Renal cortical epithelial cell (primary cell): ENCODE results near the gene SH2D3A. TPM values are rescaled to one million over a fixed set of nuclear protein-coding genes. Genes with fewer than 3 reads are reported as not detected.
"Not testable (repeated sequence)": the region's sequence is repeated elsewhere in the genome, so short reads cannot be mapped to it uniquely, and the experiment has no call there.

Experiments used
- DNase-seq: peaks from one replicate; pipeline ENCODE4 v3.0.0-alpha.2; 2011; ENCODE audit warnings: low read depth
- total RNA-seq: library from RNA; depleted of rRNA; stranded (reverse); fragments of >200 nt; gene quantifications from 2 replicates; pipeline ENCODE4 v1.2.3, GENCODE V29; 2014

The SH2D3A gene
- total RNA-seq, 1 donor from 2014 or later = 5.1 TPM

GRCh38 chr19:6761053-6761676 lies 6.1 kb downstream of the SH2D3A start:
- no peak for DNase-seq

- DNase-seq = no peak
Observed at GRCh38 chr19:6760606-6761005, 6.6 kb downstream of the SH2D3A start.

- DNase-seq = no peak
Observed at GRCh38 chr19:6754653-6755463, 12.4 kb downstream of the SH2D3A start.

DNA sequence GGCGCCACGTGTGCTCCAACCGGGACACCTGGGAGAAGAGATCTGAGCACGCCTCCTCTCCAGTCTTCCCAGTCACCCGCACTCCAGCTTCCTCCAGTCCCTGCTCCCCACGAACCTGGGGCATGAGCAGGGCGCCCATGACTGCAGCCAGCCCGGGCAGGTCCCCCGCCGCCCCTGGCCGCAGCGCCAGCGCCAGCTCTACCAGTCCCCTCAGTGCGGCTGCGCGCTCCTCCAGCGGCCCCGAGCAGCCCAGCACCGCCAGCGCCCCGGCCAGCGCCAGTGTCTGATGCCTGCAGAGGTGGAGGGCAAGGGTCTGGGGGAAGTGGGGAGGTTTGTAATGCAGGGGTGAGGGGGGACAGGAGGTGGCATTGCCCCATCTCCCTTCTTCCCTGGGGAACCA lies 13.1 kb downstream of the SH2D3A start:
- no peak for DNase-seq

DNA sequence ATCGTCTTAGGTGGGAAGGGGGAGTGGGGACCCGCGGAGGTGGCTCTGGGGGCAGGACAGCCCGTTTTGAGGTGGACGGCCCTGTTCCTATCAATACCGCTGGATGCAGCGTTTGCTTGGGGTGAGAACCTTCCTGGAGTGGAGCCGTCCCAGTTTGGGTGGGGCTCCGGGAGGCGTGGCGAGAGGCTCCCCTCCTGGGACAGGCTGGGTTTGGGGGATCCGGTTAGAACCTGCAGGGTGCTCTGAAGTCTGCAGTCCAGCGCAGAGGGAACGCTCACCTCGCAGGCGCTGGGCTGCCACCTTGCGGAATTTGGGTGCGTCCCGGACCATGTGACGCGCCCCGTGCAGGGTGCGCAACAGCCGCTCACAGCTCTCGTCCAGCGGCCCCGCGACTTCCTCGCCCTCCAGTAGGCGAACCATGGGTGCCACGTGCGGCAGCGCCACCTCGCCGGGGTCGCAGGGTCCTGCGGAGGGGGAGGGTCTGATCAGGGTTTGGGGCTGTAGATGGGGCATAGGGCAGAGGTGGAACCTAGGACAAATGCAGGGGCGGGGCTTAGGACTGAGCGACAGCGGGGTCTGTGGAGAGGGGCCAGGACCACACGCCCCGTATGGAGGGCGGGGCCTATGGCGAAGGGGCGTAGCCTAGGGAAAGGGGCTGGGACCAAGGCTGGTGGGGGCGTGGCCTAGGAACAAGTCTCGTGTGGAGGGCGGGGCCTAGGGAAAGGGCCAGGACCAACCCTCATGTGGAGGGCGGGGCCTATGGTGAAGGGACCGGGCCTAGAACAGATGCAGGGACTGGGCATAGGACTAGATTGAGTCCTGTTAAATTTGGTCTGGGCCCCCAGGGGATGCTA lies 13.8 kb downstream of the SH2D3A start:
- peak; percentile 60 for DNase-seq

DNA sequence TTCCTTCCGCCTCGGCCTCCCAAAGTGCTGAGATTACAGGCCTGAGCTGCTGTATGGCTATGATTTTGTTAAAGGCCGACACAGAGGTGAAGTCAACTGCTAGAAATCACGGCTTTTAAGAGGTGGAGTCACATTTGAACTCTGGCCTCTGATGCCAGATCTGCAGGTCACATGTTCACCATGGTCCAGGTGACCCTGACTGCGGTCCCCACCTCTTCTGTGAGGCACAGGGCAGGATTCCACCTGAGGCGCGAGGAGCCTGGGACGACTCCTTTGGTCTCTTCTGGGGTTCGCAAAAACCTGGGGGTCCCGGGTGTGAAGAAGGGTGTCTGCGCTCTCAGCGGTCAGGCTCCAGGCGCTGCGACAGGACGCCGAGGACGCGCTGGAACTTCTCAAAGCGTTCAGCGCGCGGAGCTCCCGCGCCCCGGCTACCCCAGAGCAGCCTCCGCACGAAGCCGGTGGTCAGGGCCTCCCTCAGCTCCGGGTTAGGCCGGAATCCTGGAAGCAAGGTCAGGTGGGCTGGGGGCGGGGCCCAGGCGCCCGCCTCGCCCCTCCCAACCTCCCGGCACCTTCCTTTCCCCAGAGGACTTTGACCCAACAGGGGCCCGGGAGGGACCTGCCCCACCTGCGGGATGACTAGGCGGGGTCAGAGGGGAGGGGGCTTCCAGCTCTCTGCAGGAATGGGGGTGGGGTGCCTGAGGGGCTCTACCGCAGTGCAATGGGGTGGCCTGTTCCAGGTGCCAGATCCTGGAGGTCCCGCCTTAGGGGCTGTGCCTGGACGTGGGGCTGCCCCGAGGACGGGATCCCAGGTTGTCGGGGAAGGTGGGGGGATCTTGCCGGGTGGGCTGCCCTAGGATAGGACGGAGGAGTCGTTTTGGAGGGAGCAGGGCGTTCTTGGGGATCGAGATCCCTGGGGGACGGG lies 14.7 kb downstream of the SH2D3A start:
- no peak for DNase-seq

- DNase-seq = no peak
Observed at GRCh38 chr19:6751189-6751588, 16.0 kb downstream of the SH2D3A start.

GRCh38 chr19:6750062-6750461 lies 17.2 kb downstream of the SH2D3A start:
- DNase-seq = no peak

- DNase-seq = not testable (repeated sequence)
Observed at GRCh38 chr19:6748543-6748942, 18.7 kb downstream of the SH2D3A start.

GRCh38 chr19:6745965-6746364 lies 21.3 kb downstream of the SH2D3A start:
- DNase-seq = no peak

GRCh38 chr19:6744381-6745301 lies 22.6 kb downstream of the SH2D3A start:
- DNase-seq = peak; percentile 73

- DNase-seq = no peak
Observed at GRCh38 chr19:6743714-6744380, 23.4 kb downstream of the SH2D3A start.

GRCh38 chr19:6743066-6743465 lies 24.2 kb downstream of the SH2D3A start:
- DNase-seq = no peak

DNA sequence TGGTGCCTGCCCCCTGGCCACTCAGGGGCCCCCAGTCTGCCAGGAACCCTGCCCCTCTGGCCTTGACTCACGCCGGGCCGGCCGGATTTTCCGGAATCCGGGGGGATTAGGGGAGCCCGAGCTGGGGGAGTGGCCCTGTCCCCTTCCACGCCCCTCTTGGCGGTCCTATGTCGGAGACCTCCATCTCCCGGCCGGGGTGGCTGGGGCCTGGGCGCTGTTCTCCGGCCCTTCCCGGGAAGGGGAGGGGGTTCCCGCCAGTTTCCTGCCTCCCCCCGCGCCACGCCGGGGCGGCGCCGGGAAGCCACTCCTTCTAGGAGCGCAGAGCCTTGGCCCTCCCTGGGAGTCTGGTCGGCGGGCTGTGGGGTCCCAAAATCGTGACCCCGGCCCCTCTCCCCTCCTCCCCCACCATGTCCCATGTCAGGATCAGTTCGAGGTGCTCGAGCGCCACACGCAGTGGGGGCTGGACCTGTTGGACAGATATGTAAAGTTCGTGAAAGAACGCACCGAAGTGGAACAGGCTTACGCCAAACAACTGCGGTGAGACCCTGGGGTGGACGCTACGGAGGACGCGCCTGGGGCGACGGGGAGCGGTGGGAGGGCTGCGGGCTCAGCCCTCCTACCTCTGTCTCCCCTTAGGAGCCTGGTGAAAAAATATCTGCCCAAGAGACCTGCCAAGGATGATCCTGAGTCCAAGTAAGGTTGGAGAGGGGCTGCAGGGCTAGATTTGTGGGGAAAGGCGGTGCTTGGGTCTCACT lies 26.5 kb downstream of the SH2D3A start:
- no peak for DNase-seq

DNA sequence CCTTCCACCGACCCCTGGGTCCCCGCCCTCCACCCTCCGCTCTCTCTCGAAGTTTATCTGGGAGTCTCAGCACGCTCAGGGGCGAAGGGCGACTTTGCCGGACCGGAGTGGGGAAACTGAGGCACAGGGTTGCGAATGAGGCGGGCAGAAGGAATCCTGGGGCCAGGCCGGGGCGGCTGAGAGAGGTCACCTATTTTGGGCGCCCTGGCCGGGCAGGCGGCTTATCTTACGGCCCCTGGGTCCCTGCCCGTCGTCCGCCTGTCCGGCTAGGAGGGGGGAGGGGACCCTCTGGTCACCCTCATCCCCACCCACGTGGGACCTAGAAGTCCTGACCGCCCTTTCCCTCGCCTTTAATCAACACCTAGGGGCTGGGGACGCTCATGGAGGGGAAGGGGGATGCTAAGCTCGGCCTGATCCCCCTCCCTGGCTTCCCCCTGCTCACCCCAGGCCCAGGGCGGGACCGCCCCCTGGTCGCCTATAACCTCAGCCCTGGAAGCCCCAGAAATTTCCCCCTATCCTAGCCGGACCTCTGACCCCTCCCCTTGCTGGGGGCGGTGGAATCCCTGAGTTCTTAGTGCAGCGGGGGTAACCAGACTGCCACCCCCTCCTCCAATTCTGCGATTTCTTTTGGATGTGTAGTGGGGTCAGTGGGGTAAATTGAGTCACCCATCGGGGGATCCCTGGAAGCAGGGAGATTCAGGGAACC lies 27.2 kb downstream of the SH2D3A start:
- DNase-seq = no peak

- no peak for DNase-seq
Observed at GRCh38 chr19:6739390-6739882, 27.8 kb downstream of the SH2D3A start, which contains the start of gene TRIP10. TSS of gene TRIP10 (plus strand) at chr19:6739680. CDS start at chr19:6739762, 82 bp downstream.

GRCh38 chr19:6738787-6739389 lies 28.3 kb downstream of the SH2D3A start:
- no peak for DNase-seq
